MCF 10A (cell line): Measurements from ENCODE around the gene ATP23. TPM values are rescaled to one million over a fixed set of nuclear protein-coding genes. Genes with fewer than 3 reads are reported as not detected.

Source experiments
- Bru-seq: library from RNA; stranded (reverse); fragments of 400-500 nt; gene quantifications from one replicate; lab custom pipeline; 2021; lab: Mats Ljungman, UMichigan
- BruChase-seq, 2 experiments: library from RNA; stranded (reverse); fragments of 400-500 nt; gene quantifications; one replicate each; lab custom pipeline; 2021; lab: Mats Ljungman, UMichigan
- BruUV-seq: library from RNA; stranded (reverse); fragments of 400-500 nt; replicated peaks from 2 replicates; lab custom pipeline; 2021; lab: Mats Ljungman, UMichigan
- CTCF ChIA-PET: fragments of 300-600 bp; sonication (Branson Sonifier 250); formaldehyde crosslinking; extraction: SDS; loops from one replicate; lab custom pipeline; 2021; ENCODE audit warnings: antibody characterized with exemption, inconsistent platforms; lab: Yijun Ruan, JAX
- POLR2A ChIA-PET: fragments of 300-600, 350-650 bp; sonication (Branson Sonifier 250); formaldehyde crosslinking; extraction: SDS; loops from one replicate; lab custom pipeline; 2020; ENCODE audit warnings: antibody characterized with exemption, inconsistent platforms; lab: Yijun Ruan, JAX
- DNase-seq: peaks from one replicate; pipeline ENCODE4 v3.0.0-alpha.2; 2018; ENCODE audit not compliant: unreplicated experiment
- H3K27ac Mint-ChIP-seq: one replicate; pipeline ENCODE4 v1.8.0; 2022; ENCODE audit warnings: mild to moderate bottlenecking, low read depth, mixed read lengths; ENCODE audit not compliant: unreplicated experiment
- H3K27me3 Mint-ChIP-seq: one replicate; pipeline ENCODE4 v1.8.0; 2022; ENCODE audit warnings: mixed read lengths; ENCODE audit not compliant: insufficient read depth, unreplicated experiment
- H3K36me3 Mint-ChIP-seq: one replicate; pipeline ENCODE4 v1.8.0; 2022; ENCODE audit warnings: mild to moderate bottlenecking, moderate library complexity, mixed read lengths; ENCODE audit not compliant: insufficient read depth, unreplicated experiment
- H3K4me1 Mint-ChIP-seq: one replicate; pipeline ENCODE4 v1.8.0; 2022; ENCODE audit warnings: mixed read lengths; ENCODE audit not compliant: insufficient read depth, unreplicated experiment
- H3K4me3 Mint-ChIP-seq: one replicate; pipeline ENCODE4 v1.8.0; 2022; ENCODE audit warnings: mild to moderate bottlenecking, moderate library complexity, mixed read lengths; ENCODE audit not compliant: unreplicated experiment
- H3K9me3 Mint-ChIP-seq: one replicate; pipeline ENCODE4 v1.8.0; 2022; ENCODE audit warnings: mixed read lengths; ENCODE audit not compliant: unreplicated experiment
- intact Hi-C: fragments of 100-400 bp; cut with micrococcal nuclease; formaldehyde crosslinking; loops from 2 replicates; pipeline ENCODE4 v1.14.1; 2022
- long read RNA-seq: library from polyadenylated mRNA; stranded (forward); transcript quantifications from one replicate; pipeline ENCODE4 v2.0.0, GENCODE V29; 2022
- total RNA-seq: library from RNA; stranded (reverse); gene quantifications from 2 replicates; pipeline ENCODE4 v1.2.3, GENCODE V29; 2022
- TF ChIP-seq, protein P1 (sequence below): fragments of 200-600 bp; IDR thresholded peaks from one replicate; pipeline ENCODE4 v1.8.0; 2022; ENCODE audit warnings: antibody characterized with exemption, mild to moderate bottlenecking; ENCODE audit not compliant: unreplicated experiment

The ATP23 gene, protein sequence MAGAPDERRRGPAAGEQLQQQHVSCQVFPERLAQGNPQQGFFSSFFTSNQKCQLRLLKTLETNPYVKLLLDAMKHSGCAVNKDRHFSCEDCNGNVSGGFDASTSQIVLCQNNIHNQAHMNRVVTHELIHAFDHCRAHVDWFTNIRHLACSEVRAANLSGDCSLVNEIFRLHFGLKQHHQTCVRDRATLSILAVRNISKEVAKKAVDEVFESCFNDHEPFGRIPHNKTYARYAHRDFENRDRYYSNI
- total RNA-seq, result 1.9 and 3.0 TPM in 2 replicates
- percentile 33 among the genes with signal in this experiment for Bru-seq, nascent RNA
- BruChase-seq, experiment 1, labeled RNA remaining after a 6-hour chase, result percentile 28 among the genes with signal in this experiment
- BruChase-seq, experiment 2, labeled RNA remaining after a 2-hour chase, result percentile 34 among the genes with signal in this experiment
- long read RNA-seq, transcript ATP23-201 (6 exons, 1,245 nt), result major isoform, 5 of 9 reads
- long read RNA-seq, partial matches to known transcripts, result 1 of 9 reads
- long read RNA-seq, other reads (novel, unspliced or antisense), result 3 of 9 reads

DNA sequence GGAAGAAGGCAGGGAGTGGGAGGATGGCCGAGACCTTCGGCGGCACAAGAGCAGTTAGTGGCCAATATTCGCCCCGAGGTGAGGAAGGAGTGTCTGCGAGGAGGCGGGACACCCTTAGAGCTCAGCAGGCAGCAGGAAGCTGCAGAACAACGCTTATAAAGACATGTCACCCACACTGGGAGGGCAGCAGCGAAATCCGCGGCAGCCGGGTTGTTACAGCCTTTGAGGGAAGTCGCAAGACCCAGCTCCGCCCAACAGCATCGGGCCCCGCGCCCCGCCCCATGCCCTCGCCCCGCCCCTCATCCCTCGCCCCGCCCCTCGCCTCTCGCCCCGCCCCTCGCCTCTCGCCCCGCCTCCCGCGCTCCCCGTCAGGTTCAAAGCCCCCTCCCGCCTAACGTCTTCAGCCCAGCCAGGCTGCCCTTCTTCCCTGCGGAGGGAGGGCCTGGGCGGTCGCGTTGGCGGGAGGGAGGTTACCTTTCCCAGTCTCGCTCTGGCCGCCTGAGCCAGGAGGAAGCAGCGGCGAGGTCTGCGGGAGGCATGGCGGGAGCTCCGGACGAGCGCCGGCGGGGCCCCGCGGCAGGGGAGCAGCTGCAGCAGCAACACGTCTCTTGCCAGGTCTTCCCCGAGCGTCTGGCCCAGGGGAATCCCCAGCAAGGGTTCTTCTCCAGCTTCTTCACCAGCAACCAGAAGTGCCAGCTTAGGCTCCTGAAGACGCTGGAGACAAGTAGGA is at the start of gene ATP23:
TSS of gene ATP23 (plus strand) at position 403 of the 730 bp plus-strand sequence. CDS start at position 538, 135 bp downstream.
- TF ChIP-seq, protein P1, sequence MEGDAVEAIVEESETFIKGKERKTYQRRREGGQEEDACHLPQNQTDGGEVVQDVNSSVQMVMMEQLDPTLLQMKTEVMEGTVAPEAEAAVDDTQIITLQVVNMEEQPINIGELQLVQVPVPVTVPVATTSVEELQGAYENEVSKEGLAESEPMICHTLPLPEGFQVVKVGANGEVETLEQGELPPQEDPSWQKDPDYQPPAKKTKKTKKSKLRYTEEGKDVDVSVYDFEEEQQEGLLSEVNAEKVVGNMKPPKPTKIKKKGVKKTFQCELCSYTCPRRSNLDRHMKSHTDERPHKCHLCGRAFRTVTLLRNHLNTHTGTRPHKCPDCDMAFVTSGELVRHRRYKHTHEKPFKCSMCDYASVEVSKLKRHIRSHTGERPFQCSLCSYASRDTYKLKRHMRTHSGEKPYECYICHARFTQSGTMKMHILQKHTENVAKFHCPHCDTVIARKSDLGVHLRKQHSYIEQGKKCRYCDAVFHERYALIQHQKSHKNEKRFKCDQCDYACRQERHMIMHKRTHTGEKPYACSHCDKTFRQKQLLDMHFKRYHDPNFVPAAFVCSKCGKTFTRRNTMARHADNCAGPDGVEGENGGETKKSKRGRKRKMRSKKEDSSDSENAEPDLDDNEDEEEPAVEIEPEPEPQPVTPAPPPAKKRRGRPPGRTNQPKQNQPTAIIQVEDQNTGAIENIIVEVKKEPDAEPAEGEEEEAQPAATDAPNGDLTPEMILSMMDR, result no peak
- no TSS peak for BruUV-seq
- intact Hi-C loops, result no loop called here
- DNase-seq, result peak; percentile 94
- CTCF ChIA-PET, result interaction anchor here (0.6 to 1.3 kb wide), 2 partner anchors 36 to 38 kb away, joined by 3 read pairs; no protein-coding TSS in a partner anchor
- Mint-ChIP-seq H3K4me1 (peaks cover 25% of the 10 kb centered on the region), H3K36me3 (no peaks in the 10 kb centered on the region), H3K4me3 (peak within 1 kb of the TSS; percentile 84), H3K27me3 (no peaks in the 10 kb centered on the region), H3K9me3 (no peaks in the 10 kb centered on the region), H3K27ac (peak within 1 kb of the TSS; percentile 62)
- POLR2A ChIA-PET, result interaction anchor here (0.5 to 2.5 kb wide), 9 partner anchors 10 to 1153 kb away, joined by 3 to 9 read pairs (median 5); partner anchors contain the start of gene TSFM

DNA sequence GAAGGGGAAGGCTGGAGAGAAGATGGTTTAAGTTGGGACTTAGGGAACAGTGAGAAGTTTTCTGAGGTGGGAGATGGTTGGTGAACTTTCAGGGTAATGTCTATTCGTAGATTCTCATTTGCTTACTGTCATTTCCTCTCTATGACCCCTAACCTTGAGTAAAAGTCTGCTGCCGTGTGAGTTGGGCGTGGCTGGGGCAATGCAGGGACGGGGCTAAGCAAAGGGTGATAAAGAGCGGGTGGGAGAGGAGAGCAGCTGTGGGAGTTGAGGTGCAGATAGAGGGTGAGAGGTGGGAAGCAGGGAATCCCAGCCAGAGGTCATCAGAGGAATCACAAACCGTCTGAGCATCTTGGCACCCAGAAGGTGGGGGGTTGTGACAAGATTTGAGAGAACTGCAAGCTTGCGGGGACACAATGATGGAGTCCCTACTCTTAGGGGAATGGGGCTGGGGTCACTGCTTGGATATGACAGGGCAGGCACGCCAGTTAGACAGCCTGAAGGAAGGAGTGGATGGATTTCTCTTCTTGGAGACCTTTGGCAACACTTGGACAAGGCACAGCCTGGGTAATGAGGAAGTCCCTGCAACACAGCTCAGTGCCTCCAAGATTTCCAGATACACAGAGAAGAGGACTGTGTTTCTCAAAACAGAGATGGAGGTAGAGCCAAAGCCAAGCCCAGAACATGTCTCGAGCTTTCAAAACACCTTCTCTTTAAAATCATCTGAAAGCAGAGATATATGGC is 49.0 kb upstream of the ATP23 start:
- peaks cover 65% of the 10 kb centered on the region for H3K4me1 Mint-ChIP-seq
- H3K27ac Mint-ChIP-seq, result peak overlapping the region; percentile 18
- DNase-seq, result no peak
- BruUV-seq, result no TSS peak
- intact Hi-C loops, result no loop called here
- H3K4me3 Mint-ChIP-seq, result no peak overlapping the region
- POLR2A ChIA-PET, result interaction anchor here (2.1 to 8.7 kb wide), 2 partner anchors 48 to 56 kb away, joined by 5 to 167 read pairs; partner anchors contain the start of gene CTDSP2
- TF ChIP-seq, protein P1, result no peak
- CTCF ChIA-PET, result interaction anchor here (5.4 to 8.0 kb wide), 2 partner anchors 12 to 48 kb away, joined by 41 to 71 read pairs; partner anchors contain the start of gene CTDSP2
- no peaks in the 10 kb centered on the region for H3K27me3 Mint-ChIP-seq
- no peaks in the 10 kb centered on the region for H3K9me3 Mint-ChIP-seq
- H3K36me3 Mint-ChIP-seq, result no peaks in the 10 kb centered on the region

DNA sequence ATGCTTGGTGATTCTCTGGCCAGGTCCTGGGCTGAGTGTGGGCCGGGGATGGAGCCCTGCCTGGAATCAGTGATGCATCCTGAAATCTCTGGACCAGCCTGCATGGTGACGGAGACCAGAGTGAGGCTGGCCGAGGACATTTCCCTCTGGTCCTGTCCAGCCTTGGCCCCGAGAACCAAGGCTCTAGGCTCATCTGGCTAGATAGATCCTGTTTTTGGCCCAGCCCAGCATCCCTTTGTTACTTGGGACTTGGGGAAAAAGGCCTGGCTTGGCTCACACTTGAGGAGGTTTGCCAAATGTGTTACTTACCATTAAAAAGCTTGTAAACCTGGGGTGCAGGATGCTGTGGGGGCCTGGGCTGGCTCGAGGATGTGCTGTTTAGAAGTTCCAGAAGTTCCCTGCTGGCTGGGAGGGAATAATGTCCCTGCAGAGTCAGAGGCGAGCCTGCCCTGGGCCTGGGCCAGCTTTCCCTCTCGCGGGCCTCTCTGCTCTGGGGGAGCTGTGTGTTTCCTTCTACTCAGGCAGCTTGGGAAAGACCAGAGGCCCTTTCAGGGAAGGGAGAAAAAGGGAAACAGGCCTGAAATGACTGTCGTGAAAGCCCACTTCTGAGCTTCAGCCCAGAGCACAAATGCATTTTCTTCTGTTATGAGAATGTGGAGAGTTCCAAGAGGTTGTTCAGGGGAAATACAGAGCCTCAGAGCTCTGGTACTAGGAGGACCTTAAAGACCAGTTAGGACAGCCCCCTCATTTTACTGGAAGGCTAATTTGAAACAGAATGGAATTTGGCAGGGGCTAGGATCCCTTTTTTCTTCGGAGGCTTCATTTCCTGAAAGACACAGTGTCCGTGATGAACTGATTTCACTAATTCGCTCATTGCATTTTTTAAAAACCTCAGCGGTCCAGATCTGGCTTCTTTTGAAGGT is 47.7 kb upstream of the ATP23 start:
- TF ChIP-seq, protein P1, result no peak
- H3K4me1 Mint-ChIP-seq, result peaks cover 66% of the 10 kb centered on the region
- POLR2A ChIA-PET, result interaction anchor here (0.6 to 8.7 kb wide), 4 partner anchors 29 to 122 kb away, joined by 3 to 167 read pairs (median 10); partner anchors contain the start of genes CTDSP2, EEF1AKMT3 and METTL1
- intact Hi-C loops, result no loop called here
- CTCF ChIA-PET, result interaction anchor here (0.6 to 8.0 kb wide), 9 partner anchors 10 to 1374 kb away, joined by 3 to 89 read pairs (median 3); partner anchors contain the start of gene CTDSP2
- no peaks in the 10 kb centered on the region for H3K36me3 Mint-ChIP-seq
- DNase-seq, result peak; percentile 54
- no peaks in the 10 kb centered on the region for H3K27me3 Mint-ChIP-seq
- H3K27ac Mint-ChIP-seq, result peak overlapping the region; percentile 70
- no peaks in the 10 kb centered on the region for H3K9me3 Mint-ChIP-seq
- peak overlapping the region; percentile 23 for H3K4me3 Mint-ChIP-seq
- BruUV-seq, result no TSS peak
